ENCODE results near the gene SMG6.

DNA sequence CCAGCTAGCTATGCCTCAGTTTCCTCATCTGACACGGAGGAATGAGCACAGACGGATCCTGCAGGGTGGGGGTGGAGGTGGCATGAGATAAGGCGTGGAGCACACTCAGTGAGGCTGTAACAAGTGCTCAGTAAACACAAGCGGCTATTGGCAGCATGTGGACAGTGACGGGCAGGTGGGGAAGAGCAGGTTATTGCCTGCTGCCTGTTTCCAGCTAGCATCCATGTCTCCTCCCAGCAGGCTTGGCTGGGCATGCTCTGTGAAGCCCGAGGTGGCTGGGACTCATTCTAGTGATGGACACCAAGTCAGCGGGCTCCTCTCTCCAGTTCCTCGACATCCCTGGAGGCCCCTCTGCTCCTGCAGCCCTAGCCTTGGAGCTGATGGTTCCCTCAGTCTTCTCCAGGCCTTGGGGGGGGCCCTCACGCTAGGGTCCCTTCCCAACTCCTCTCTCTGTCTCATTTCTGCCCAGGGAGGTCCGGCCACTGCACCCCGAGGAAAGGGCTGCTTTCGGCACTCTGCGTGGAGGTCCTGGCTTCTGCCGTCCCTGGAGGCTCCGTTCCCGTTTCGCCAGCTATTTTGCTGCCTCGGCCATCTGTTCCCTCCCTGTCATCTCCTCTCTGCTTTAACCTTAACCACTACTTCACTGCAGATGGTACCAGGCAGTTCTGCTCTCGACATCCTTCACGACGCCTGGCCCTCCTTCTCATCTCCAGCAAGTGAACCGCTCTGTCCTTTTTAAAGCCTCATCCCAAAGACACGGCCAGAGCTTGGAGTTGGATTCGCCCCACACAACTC lies 284.7 kb downstream of the SMG6 start:
- TF ChIP-seq POLR2A (IDR thresholded peaks at IDR 0.05) (no peak), POLR2AphosphoS5 (IDR thresholded peaks at IDR 0.05) (no peak), EP300 (IDR thresholded peaks at IDR 0.05) (no peak)
- TF ChIP-seq, protein P1, sequence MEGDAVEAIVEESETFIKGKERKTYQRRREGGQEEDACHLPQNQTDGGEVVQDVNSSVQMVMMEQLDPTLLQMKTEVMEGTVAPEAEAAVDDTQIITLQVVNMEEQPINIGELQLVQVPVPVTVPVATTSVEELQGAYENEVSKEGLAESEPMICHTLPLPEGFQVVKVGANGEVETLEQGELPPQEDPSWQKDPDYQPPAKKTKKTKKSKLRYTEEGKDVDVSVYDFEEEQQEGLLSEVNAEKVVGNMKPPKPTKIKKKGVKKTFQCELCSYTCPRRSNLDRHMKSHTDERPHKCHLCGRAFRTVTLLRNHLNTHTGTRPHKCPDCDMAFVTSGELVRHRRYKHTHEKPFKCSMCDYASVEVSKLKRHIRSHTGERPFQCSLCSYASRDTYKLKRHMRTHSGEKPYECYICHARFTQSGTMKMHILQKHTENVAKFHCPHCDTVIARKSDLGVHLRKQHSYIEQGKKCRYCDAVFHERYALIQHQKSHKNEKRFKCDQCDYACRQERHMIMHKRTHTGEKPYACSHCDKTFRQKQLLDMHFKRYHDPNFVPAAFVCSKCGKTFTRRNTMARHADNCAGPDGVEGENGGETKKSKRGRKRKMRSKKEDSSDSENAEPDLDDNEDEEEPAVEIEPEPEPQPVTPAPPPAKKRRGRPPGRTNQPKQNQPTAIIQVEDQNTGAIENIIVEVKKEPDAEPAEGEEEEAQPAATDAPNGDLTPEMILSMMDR (IDR thresholded peaks at IDR 0.05), result no peak

Data from upper lobe of left lung (tissue), 4 donors.